ENCODE results near the gene TJP1.
"Not testable (repeated sequence)": the region's sequence is repeated elsewhere in the genome, so short reads cannot be mapped to it uniquely, and the experiment has no call there.

Gene TJP1

GRCh38 chr15:29698030-29698701 lies 124.1 kb downstream of the TJP1 start:
- no peak for DNase-seq

- DNase-seq, result no peak
These were observed 125.1 kb downstream of the TJP1 start for GRCh38 chr15:29696950-29697738.

GRCh38 chr15:29696506-29696905 lies 125.8 kb downstream of the TJP1 start:
- not testable (repeated sequence) for DNase-seq

DNA sequence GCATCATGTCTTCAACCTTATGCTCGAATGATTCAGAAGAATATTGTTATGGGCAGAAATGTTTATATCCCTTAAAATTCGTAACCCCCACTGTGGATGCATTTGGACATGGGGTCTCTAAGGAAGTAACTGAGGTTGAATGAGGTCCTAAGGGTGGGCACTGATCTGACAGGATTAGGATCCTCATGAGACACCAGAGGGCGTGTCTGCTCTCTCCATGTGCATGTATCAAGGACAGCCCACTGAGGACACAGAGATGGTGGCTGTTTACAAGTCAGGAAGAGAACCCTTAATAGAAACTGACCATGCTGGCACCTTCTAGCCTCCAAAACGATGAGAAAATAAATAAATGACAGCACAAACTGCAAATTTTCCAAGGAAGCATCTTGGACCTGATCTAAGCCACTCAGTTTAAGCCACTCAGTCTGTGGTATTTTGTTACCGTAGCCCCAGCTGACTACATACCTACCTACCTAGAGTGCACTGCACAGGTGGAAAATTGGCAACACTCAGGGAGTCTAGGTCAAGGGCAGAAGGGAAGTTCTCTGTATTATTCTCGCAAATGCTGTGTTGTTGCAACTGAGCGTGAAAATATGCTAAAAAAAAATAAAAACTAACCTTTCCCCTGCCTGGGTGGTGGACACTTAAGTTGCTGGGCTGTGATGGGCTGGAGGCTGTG lies 126.6 kb downstream of the TJP1 start:
- DNase-seq, result no peak

- no peak for DNase-seq
These were observed 129.0 kb downstream of the TJP1 start for GRCh38 chr15:29693225-29693624.

DNA sequence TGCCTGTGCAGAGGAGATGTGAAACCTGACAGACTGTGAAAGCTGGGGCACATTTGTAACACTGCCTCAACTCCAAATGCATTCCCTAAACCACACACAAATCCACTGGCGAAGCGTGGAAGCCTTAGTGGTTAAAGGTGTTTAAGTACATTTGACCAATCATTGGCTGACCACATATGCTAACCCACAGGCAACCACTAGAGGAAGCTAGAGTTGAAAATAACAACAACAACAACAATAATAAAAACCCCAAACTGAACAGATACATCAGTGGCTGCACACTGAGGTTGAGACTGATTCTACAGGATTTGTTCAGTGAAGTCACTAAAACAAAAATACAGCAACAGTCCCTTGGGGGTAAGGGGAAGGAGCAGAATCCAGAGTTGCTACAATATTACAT lies 129.7 kb downstream of the TJP1 start:
- no peak for DNase-seq

GRCh38 chr15:29690765-29691475 lies 131.3 kb downstream of the TJP1 start:
- no peak for DNase-seq

DNA sequence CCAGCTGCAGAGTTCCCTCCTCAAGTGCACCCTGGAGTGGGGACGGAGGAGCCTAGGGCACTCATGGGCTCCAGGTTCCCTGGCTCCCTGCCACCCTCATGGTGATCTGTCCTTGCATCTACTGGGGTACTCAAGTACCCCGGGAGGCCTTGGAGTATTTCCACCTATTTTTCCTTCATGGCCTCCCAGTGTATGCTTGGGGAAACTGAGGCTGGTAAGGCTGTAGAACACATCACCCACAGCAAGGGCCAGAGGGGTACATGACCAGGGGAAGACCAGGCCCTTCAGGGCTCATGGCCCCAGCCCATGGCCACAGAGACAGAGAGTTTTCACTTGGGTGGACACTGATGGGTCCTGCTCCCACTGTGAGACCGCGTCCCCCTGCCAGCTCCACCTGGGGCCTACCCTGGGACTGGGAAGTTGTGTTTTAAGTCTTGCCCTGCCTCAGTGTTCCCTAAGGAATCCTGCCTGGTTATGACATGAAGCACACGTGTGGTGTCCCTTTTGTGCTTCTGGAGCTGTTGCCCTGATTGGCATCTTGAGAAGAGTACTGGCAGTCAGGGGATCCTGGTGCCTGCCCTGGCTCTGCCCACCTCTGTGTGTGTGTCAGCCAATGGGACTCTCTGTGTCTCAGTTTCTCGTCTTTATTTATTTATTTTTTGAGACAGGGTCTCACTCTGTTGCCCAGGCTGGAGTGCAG lies 132.8 kb downstream of the TJP1 start:
- DNase-seq, result no peak

DNA sequence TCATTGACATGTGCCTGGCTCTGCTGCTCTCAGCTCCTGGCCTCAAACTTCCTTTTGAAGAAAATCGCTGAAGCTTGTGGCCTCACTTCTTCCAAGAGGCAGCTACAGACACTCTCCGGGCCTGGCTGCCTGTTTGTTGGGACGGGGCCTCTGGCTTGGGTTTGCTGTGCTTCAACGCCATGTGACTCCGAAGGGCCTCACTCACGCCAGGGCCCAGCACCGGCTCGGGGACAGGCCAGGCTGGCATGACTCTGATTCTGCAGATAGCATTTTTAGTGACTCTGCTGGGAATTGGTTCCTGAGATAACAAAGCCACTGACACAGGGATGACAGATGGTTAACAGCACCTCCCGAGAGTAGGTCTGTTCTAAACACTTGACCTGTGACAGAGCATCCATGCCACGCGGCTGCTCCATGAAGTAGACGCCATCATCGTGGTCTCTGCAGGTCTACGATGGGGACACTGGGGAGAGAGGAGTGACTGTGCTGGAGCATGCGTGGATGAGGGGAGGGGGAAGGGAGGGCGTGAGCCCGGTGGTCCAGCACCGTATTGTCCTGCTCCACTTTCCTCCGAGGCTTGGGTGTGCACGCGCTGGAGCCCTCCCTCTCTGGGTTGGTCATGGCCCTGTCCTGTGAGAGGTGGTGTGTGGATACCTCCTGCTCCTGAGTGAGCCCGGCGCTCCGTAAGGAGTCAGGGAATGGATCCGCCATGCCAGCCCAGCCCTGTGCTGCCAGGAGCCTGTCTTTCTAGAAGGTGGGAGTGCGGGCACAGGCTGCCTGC lies 133.6 kb downstream of the TJP1 start:
- DNase-seq, result no peak

- no peak for DNase-seq
These were observed 134.2 kb downstream of the TJP1 start for GRCh38 chr15:29687939-29688505.

DNA sequence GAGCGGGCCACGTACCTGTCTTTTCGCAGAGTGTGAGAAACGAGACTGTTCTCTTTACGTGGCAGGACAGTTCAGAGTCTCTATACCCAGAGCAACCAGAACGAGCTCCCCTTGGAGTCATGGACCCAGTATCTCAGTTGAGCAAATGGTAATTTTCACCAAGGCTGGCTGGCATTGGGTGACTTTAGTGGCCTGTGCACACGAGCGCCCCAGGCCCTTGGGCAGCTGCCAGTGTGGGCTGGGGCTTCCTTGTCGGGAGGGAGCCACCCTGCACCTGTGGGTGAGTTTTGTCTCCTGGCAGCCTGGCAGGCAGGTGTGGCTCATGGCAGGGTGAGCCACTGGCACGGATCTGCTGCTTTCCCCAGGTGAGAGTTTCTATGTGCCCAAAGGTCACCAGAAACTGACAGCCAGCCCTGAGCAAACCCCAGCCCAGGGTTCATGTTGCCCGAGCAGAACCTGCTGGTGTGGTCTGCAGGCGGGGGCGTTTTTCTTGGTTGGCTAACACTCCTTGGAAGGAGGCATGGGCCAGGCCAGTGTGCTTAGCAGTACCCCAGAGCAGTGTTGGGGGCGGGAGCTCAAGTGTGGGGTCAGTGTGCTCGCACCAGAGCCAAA lies 135.0 kb downstream of the TJP1 start:
- DNase-seq, result no peak

DNA sequence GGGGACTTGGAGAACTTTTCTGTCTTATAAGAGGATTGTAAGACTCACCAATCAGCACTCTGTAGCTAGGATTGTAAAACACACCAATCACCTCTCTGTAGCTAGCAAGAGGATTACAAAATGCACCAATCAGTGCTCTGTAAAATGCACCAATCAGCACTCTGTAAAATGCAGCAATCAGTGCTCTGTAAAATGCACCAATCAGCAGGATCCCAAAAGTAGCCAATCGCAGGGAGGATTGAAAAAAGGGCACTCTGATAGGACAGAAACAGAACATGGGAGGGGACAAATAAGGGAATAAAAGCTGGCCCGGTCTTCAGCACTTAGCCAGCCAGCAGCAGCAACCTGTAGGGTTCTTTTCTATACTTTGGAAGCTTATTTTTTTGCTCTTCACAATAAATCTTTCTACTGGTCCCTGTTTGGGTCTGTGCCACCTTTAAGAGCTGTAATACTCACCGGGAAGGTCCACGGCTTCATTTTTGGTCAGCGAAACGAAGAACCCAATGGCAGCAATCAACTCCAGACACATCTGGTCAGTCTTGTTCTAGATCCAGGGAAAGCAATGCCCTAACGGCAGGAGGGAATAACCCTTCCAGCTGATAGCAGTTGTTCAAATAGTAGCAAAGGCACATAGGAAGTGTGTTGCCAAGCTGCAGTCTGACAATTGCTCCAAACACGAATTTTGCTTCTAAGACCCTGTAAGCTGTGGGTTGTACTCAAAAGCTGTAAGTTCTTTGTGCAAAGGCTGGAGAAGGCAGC lies 135.6 kb downstream of the TJP1 start:
- DNase-seq, result no peak

DNA sequence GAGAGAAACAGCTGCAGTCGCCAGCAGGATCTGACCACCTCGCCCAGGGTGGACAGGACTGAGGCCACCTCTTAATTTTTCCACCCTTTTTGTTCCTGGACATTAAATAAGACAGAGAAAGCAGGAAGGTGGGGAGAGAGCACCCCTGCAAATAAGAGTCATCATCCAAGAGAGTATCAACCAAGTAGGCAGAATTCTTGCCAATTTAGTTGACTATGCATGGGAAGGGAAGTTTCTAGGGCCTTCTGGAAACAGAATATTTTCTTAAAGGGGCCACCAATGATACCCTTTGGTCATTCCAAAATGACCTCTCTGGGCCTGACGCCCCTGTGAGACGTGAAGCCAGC lies 136.2 kb downstream of the TJP1 start:
- no peak for DNase-seq

- no peak for DNase-seq
These were observed 136.9 kb downstream of the TJP1 start for GRCh38 chr15:29685156-29686078.

- DNase-seq, result no peak
These were observed 139.5 kb downstream of the TJP1 start for GRCh38 chr15:29682781-29683180.

DNA sequence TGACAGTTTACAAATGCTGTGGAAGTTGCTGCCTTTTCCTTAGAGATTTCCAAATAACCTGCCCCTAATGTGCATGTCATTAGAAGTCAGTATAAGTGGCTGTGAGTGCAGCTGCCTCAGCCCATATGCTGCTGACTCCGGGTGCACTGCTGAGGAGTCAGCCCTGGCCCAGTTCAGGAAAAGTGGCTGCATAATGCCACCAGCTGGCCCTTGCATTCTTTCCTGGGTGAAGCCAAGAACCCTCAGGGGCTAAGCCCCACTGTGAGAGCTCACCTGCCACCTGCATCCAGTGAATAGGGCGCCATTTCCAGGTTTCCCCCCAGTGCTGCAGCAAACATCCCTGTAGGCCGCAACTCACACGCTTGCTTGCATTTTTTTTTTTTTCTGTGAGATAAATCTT lies 139.9 kb downstream of the TJP1 start:
- DNase-seq, result no peak

DNA sequence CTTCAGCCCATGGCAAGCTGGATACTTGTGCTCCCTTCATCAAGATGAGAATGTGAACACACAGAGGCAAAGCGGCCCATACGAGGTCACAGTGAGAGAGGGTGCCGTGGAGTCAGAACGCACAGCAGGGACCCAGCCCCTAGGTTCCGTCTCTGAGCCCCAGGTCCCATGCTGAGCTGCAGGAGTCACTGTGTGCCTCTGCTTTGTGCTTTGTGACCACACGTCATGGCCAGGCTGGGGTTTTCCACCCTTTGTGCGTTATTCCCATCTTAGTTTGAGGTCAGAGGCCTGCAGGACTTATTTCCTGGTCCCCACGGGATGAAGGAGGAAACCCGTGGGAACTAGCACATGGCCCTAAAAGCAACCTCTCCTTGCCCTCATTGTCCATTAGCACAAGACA lies 140.3 kb downstream of the TJP1 start:
- DNase-seq, result no peak

DNA sequence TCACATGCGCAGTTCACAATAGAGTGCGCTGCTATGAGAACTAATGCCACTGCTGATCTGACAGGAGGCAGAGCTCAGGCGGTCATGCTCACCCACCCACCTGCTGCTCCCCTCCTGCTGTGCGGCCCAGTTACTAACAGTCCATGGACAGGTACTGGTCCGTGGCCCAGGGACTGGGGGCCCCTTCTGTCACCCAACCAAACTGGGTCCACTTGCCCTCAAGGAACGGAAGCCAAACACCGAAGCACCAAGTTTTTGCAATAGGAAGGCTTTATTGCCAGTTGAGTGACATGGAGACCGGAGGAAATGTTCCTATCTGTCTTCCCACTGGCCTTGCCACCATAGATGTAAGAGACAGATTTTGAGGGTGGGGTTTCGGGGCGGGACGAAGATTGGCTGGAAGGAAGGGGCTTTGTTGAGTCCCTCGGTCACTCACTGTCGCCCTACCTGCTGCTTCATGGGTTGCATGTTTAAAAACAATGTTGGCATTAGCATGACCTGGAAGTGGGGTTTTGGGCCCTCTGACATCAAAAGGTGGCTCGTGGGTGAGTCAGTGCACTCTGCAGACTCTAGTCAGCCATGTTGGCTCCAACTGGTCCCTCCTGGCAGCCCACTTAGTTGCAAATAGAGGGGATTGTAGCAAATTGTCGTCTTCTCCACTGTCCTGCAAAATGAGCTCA lies 141.0 kb downstream of the TJP1 start:
- DNase-seq, result no peak
